ENCODE results near the gene BUD31.

The BUD31 gene

DNA sequence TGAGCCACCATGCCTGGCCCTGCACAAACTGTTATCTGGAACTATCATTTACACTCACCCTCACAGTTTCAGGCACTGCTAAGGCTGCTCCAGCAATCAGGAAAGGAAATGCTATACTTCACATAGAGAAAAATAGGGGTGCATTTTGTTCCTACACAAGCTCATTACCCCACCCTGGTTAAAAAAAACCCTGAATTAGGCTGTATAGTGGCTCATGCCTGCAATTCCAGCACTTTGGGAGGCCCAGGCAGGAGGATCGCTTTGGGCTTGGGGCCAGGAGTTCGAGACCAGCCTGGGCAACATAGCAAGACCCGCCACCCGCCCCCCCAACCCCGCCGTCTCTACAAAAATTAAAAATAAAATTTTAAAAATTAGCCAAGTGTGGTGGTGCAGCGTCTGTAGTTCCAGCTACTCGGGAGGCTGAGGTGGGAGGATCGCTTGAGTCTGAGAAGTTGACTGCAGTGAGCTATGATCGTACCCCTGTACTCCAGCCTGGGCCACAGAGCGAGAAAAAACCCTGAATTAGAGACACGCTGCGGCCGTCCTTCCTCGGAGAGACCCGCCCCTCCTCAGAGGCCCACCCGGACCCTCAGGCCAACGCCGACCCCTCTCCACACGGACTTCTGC, 29.3 kb downstream of the BUD31 start:
- no peak for DNase-seq

DNA sequence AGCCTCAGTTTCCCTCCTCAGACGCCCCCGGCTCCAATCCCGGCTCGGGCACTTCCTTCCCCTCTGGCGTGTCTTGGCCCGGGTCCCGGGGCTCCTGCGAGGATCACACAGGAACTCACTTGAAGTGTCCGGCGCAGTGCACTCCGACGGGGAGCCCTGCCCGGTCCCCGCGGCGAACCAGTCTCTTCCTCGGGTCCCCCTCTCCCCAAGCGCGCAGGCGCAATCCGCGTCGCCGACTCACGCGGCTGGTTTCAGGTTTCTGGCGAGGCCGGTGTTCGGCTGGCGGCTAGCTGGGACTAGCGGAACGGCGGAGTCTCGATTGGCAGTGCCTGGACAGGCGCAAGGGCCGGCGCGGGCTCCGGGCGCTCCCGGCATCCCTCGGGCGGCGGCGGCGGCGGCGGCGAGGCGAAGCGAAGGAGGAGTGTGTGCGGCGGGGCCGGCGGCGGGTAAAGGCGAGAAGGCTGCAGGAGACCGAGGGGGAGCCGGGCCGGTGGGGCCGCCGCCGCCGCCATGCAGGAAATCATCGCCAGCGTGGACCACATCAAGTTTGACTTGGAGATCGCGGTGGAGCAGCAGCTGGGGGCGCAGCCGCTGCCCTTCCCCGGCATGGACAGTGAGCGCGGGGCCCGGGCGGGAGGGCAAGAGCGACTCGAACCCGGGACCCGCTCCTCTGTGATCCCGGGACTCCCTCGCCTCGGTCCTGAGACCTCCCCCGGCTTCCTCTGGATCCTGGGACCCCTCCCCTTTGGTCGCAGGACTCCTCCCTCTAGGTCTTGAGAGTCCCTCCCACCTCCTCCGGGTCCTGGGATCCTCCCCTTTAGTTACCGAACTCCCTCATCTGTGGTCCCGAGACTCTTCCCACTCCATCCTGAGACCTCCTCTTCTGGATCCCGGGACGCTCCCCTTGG, 30.1 kb downstream of the BUD31 start, which contains the start of the genes CPSF4 and PTCD1:
TSS of gene CPSF4 (plus strand) at position 371 of the 908 bp plus-strand sequence. CDS start at position 511, 140 bp downstream.
TSS of gene PTCD1 (minus strand) at position 226 of the 908 bp plus-strand sequence. CDS start 3,556 bp downstream, outside the sequence.
- peak; percentile 95 for DNase-seq

DNA sequence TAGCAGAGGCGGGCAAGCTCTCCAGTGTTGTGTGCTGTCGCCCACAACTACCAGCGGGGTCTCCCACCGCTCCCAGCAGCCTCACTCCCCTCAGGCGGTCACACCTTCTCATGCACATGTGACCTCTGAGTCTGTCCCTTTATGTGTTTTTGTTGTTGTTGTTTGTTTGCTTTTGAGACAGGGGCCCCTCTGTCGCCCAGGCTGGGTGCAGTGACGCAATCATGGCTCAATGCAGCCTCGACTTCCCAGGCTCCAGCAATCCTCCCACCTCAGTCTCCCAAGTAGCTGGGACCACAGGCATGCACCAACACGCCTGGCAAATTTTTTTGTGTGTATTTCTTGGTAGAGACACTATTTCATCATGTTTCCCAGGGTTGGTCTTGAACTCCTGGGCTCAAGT, 31.4 kb downstream of the BUD31 start:
- no peak for DNase-seq

DNA sequence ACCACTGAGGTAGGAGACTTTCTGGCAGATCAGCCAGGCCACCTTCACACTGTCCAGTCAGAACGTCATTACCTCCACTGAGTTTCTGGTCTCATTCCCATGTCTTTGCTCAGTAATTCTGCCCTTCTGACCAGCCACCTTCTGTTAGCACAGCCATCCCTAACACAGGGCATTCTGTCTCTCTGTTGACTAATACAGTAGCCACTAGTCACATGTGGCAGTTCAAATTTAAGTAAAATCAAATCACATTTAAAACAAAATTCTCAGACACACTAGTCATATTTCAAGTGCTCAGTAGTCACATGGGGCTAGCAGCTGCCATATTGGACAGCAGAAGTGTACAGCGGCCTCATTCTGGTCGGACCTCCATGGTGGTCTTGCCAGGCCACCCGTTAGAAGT, 37.3 kb downstream of the BUD31 start:
- no peak for DNase-seq

DNA sequence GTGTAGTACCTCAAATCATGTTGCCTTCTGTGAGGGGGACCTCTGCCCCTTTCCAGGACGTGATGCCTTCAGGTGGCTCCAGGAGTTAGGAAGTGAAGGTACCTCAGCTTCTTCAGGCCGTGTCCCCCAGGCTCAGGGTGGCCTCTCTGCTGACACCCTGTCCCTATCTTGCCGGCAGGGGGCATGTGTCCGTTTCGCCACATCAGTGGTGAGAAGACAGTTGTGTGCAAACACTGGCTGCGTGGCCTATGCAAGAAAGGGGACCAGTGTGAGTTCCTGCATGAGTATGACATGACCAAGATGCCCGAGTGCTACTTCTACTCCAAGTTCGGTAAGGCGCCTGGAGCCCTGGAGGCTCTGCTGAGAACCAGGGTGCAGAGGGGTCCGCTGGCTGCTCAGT, 39.2 kb downstream of the BUD31 start:
- no peak for DNase-seq

DNA sequence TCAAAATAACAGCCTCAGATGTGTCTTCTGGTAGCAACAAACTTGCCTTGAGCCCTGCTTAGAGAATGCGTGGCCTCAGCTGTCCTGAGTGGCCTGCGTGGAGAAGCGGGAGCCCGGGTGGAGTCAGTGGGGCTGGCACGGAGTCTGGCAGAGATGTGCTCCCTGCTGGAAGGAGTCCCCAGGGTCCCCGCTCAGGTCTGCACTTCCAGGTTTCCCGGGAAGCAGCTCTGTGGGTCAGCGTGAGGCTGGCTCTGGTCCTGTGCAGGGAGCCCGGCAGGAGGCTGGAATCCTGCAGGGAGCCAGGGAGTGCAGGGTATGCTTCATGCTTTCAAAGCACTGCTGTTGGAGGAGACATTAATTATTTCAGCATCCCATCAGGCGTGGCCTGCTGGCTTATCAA, 40.1 kb downstream of the BUD31 start:
- DNase-seq: no peak

DNA sequence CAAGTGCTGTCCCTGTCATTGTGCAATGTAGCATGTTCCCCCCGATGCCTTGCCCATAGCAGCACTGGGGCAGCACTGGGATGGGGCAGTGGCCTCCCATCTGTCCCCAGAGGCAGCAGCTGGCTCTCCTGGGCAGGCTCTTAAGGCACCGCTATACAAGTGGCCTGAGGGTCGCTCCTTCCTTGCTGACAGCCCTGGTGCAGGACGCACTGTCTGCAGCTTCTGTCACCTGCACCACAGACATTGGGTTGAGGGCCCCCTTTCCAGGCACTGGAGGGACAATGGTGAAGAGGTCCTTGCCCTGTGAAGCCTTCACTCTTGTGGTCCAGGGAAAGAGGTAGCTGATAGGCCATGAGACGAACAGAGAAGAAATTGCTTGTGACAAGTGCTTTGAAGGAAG, 40.6 kb downstream of the BUD31 start:
- DNase-seq: no peak

DNA sequence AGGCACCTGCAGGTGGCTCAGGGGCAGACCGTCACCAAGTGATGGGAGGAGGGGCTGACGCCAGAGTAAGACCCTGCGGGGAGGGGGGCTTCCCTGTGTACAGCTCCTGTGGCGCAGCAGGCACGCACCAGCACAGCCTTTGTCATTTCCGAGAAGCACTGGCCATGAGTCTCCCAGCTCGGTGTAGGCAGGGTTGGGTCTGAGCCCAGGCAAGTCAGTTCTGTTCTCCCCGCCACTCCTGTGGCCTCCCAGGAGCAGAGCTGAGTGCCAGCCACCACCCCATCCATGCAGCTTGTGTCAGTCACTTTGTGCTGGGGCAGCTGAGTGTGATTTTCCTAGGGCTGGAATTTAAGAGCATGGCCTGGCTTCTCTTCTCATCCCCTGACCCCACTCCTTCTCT, 43.2 kb downstream of the BUD31 start:
- no peak for DNase-seq

DNA sequence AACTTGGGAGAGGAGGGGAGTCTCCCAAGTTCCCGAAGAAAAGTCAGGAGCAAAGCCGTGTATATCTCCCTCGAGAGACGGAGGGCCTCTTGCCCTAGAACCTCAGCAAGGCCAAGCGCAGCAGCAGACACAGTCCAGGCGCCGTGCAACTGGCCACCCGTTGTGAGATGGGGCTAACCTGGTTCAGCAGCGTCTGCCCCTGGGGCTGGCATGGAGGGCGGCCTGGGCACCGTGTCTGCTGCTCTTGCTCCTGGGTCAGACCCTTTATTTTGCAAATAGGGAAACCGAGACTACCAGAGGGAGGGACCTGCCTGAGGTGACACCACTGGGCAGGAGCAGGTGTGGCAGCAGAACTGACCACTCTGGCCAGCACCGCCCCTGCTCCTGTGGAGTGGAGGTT, 43.8 kb downstream of the BUD31 start:
- DNase-seq: no peak

DNA sequence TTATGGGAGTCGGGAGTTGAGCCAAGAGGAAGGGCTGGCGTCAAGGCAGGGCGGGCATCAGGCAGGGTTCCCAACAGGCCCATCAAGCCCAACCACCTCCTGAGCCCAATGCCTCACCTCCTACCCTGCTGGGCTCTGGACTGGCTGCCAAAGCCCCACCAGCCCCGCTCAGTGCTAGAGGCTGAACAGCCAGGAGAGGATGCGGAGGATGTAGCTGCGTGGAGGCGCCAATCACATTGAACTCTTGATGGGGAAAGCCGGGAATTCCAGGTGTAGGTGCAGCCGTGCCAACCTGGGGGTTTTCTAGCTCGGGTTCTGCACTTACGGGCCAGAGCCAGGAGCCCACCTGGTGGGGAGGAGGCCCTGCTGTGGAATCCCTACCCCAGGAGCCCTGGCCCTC, 44.3 kb downstream of the BUD31 start:
- no peak for DNase-seq

DNA sequence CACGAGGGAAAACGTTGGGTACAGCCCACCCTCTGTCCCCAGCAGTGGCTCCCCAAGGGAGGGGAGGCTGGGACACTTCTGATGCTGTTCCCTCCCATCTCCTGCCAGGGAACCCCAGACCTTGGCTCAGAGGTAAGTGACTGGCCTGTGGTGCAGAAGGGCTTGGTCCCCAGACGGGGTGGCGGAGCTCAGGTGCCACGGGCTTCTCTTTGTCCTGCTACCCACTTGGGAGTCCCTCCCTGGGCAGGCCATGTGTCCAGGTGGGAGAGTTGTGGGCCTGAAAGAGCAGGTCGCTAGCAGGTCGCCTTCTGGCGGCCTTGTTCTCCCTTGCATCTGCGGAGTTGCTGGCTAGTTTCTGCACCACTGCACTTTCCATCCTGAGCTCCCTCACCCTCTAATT, 47.1 kb downstream of the BUD31 start:
- no peak for DNase-seq

DNA sequence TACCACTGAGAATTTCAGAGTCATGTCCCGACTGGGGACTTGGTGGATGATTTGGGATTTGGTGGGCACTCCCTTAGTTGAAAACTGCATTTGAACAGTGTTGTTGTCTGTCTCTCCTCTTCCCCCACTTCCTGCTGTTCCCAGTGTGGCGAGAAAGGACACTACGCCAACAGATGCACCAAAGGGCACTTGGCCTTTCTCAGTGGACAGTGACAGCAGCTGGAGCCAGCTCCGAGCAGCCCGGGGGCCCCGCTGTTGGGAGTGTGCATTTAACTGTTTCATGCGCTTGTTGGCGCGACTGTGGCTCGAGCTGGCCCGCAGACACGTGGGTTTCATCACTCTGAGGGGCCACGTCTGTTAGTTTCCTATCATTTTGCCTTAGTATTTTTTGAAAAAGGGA, 47.5 kb downstream of the BUD31 start:
- no peak for DNase-seq

DNA sequence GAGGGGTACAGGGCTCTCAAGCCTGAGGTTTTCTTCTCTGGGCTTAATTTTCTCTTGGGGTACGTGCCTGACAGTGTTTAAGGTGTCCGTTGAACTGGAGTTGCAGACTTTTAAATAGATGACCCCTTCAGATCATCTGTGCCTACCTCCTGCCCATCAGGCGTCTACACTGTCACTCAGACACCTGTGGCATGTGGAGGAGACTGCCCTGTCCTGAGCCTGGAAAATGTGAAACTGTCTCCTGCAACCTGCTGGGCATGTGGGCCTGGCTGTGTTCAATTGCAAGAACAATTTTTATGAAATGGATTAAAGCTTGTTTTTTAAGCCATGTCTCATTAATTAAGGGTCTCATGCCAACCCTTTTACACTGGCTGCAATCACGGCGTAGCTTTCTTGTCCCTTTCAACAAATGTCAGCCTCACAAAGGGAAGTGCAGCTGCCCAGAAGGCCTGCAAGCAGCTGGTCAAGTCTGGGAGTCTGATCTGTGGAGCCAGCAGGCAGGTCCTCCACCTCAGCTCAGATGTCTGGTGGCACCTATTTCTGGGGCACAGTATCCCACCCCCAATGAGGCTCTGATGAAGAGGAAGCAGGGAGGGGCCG, 48.4 kb downstream of the BUD31 start:
- DNase-seq: no peak

DNA sequence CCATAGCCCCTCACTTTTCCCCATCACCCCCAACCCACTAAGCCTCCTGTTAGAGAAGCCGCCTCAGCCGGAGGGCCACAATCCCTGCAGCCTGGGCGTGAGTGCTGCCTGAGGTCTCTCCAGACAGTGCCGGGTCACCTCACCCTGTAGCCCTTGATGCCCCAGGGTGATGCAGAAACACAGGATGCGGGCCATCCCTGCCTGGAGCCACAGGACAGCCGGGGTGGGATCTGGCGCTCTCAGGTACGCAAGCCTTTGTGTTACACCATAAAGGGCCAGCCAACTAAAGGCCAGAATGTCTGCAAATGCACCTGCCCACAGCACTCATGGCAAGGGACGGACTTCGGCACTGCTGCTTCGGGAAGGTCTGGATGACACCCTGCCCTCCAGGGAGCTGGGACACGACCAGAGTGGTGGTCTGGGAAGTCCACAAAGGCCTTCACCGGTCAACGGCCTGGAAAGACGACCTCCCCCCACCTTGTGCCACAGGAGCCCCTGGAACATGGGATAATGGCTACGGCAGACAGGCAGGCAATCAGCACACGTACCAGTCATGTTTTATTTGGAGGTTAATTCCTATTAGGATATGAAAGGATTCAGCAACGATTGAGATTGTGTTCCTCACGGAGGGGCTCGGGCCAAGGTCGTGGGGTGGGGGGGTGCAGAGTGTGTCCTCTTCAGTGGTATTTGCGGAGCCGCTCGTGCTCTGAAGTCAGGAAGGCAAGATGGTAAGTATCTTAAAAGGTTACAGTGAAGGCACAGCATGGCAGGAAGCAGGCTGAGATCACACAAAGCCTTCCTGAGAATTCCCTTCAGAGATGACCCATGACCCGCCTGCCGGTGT, 49.1 kb downstream of the BUD31 start:
- no peak for DNase-seq

DNA sequence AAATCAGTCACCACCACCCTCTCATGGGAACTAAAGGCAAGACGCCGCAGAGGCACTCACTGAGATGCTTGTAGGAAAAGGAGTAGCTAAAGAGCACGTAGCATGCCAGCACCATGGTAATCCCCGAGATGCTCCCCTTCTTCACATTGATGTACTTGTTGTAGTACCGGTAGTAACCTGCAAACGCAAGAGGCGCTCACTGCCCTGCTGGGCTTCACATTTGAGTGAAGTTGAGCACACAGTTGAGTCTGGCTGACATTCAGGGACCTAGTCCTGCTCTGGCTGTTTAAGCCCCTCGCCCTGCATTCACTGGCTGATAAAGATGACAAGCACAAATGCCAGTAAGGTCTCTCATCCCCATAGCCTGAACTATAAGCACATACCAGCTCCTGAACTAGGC, 50.3 kb downstream of the BUD31 start:
- DNase-seq: peak; percentile 12

DNA sequence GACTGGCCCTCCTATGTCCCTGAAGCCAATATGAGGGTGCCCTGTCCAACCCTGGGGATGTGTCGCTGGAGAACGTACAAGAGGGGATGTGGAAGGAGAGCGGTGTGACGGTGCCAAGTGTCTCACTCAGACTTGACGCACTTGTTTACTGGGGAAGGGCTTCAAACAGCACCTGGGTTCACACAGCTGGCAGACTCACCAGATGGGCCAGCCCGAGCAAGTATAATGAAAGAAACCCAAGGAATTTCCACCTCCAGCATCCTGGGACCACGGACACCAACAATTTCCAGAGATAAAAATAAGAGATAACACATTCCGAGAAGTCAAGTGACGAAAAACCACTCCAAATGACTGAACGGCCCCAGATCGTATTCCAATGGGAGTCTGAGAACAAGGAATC, 51.9 kb downstream of the BUD31 start:
- DNase-seq: no peak

DNA sequence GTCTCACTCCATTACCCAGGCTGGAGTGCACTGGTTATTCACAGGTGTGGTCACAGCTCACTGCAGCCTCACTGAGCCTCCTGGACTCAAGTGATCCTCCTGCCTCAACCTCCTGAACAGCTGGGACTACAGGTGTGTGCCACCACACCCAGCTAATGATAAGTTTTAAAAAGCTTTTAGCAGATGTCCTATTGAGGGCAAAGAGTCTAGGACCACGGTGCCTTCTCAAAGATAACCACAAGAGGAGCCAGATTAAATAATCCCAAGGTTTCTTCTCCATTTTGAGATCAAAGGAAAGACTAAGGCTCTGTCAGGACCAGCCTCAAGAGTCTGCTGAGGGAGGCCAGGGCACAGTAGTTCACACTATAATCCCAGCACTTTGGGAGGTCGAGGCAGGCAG, 52.5 kb downstream of the BUD31 start:
- no peak for DNase-seq

DNA sequence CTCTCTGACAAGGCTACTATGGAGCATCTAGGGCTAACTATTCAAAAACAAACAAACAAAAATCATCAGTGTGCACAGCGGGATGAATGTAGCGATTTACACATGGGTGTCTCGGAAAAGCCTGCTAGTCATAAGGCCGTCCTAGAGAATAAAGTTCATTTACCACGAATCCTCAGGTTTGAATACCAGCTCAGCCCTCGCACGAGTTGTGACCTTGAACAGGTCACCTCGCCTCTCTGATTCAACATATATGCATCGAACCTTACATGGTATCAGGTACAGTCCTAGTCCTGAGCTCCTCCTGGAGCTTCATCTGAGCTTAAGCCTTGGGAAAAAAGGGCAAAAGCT, 56.6 kb downstream of the BUD31 start:
- DNase-seq: no peak

DNA sequence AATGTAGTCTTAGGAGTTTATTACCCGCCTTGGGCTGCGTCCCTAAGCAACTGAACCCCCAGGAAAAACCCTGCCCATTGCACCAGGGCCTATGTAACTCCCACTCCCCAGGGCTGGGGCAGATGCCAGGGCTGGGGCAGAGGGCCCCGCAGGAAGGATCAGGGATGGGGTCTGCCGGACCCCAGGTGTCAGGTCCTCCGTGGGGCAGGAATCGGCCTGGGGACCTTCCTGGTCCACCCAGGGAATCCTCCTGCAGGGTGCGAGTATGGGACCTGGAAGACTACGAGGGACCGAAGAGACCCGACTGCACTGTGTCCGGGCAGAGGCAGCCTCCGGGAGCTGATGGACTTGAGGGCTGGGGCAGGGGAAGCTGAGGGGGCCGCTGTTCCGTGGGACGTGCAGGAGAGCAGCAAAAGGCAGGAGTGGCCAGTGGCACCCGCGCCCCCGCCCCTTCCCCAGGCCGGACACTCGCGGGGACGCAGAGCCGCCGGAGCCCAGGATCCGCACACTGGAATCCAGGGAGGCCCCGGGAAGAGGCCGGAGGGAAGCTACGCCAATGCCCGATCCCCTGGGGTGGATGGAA, 59.7 kb downstream of the BUD31 start:
- DNase-seq: no peak

Data from NCI-H526 treated with DMSO at 0.1 percent for 48 hours (cell line).